OCI-LY3 (cell line): Measurements from ENCODE around the gene SLC9A8.
"Not testable (repeated sequence)": the region's sequence is repeated elsewhere in the genome, so short reads cannot be mapped to it uniquely, and the experiment has no call there.

ENCODE experiments used
- H2AFZ ChIP-seq: fragments of 200-600, 300-600 bp; shearing (Covaris generic); 2 replicates; pipeline ENCODE4 v1.6.0; 2014; ENCODE audit warnings: antibody characterized with exemption, low read depth, low read length
- H3K27ac ChIP-seq: fragments of 200-600, 300-600 bp; sonication (generic); 2 replicates; pipeline ENCODE4 v1.5.1; 2014; ENCODE audit warnings: mild to moderate bottlenecking, low read length, moderate library complexity, mixed read lengths
- H3K27me3 ChIP-seq: fragments of 200-600, 300-600 bp; sonication (generic); 2 replicates; pipeline ENCODE4 v1.6.1; 2014; ENCODE audit warnings: low read depth, low read length, mixed read lengths
- H3K36me3 ChIP-seq: fragments of 200-600, 300-600 bp; sonication (generic); replicated peaks from 2 replicates; pipeline ENCODE3; 2014; ENCODE audit warnings: low read depth, low read length, mixed read lengths
- H3K4me1 ChIP-seq: fragments of 300-600, 200-600 bp; sonication (generic); 2 replicates; pipeline ENCODE4 v1.6.1; 2014; ENCODE audit warnings: low read length, mixed read lengths
- H3K4me2 ChIP-seq: fragments of 200-600, 300-600 bp; sonication (generic); 2 replicates; pipeline ENCODE4 v1.6.1; 2014; ENCODE audit warnings: low read length, mixed read lengths
- H3K4me3 ChIP-seq: fragments of 300-600, 200-600 bp; sonication (generic); 2 replicates; pipeline ENCODE4 v1.5.1; 2014; ENCODE audit warnings: antibody characterized with exemption, mild to moderate bottlenecking, low read length, moderate library complexity
- H3K79me2 ChIP-seq: fragments of 300-600, 200-600 bp; shearing (Covaris generic); 2 replicates; pipeline ENCODE4 v1.6.1; 2014; ENCODE audit warnings: mild to moderate bottlenecking, low read length, mixed read lengths
- H3K9ac ChIP-seq: fragments of 300-600, 200-600 bp; shearing (Covaris generic); 2 replicates; pipeline ENCODE4 v1.6.0; 2014; ENCODE audit warnings: mild to moderate bottlenecking, low read length, moderate library complexity
- H3K9me3 ChIP-seq: fragments of 200-600, 300-600 bp; shearing (Covaris generic); 2 replicates; pipeline ENCODE4 v1.6.1; 2014; ENCODE audit warnings: low read length, mixed read lengths; ENCODE audit not compliant: insufficient read depth
- H4K20me1 ChIP-seq: fragments of 200-600, 300-600 bp; sonication (generic); 2 replicates; pipeline ENCODE4 v1.6.1; 2016; ENCODE audit warnings: low read length, mixed read lengths; ENCODE audit not compliant: insufficient read depth
- EZH2phosphoT487 ChIP-seq: fragments of 200-600 bp; shearing (Covaris generic); IDR thresholded peaks from 2 replicates; pipeline ENCODE4 v1.6.1; 2018; ENCODE audit warnings: antibody characterized with exemption, mixed run types, low read depth
- TF ChIP-seq, protein P1 (sequence below): fragments of 200-600, 300-600 bp; sonication (generic); IDR thresholded peaks from 2 replicates; pipeline ENCODE4 v1.5.1; 2014; ENCODE audit warnings: antibody characterized with exemption, low read length, low read depth

The SLC9A8 gene

DNA sequence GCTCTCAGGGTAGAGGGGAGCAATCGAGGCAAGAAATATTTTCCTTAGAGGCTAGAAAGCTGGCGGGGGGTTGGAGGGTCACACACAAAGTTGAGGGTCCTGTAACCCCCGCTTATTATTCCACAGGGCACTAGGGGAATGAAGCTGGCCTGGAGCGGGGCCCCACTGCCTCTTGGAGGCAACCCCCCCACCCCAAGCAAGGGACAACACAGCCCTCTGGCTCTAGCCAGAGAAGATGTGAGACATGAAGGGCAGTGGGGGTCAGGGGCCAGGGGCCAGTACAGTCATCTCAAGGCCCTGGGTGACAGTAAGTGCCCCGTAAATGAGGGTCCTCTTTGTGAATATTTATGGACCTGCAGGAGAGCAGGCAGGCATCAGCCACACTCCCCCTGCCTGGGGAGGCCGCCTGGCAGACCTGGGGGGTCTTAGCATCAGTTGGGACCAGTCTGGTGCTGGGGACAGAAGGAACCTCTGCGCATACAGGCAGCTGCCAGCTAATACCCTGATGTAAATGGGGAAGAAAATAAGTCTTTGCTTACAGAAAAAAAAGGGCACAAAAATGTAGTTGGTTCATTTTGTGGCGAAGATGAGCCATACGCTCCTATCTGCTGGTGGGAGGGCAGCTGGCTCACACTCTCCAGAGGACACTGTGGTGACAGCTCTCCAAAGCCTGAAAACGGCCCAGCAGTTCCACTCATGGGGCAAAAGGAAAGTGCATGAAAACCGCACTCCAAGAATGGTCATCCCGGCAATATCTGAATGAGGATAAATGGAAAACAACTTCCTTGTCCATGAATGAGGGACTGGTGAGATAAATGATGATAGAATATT lies 80.8 kb downstream of the SLC9A8 start:
- peaks cover 20% of the 10 kb centered on the region; the same call in 1 of the 2 replicates for H3K79me2 ChIP-seq

DNA sequence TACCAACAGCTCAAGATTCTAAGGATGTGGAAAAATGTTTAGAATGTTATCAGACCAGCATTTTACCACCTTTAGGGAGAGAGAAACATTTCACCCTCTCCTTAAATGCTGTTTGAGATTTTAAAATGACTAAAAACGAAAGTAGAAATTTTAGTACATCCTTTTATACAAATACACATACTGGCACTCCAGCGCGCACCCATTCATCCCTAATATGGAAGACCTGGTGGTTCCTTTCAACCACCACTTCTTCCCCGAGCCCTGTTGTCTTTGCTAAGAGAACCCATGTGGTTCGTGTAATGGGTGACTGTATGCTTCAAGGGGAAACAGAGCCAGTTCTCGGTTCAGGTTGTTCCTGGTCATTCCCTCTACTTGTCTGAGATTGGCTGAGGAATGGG lies 81.4 kb downstream of the SLC9A8 start:
- H2AFZ ChIP-seq, result no peak overlapping the region
- H4K20me1 ChIP-seq, result no peaks in the 10 kb centered on the region
- peaks cover 20% of the 10 kb centered on the region; the same call in 1 of the 2 replicates for H3K79me2 ChIP-seq
- H3K36me3 ChIP-seq, result peaks cover 10% of the 10 kb centered on the region
- TF ChIP-seq EZH2phosphoT487, result no peak
- TF ChIP-seq, protein P1, sequence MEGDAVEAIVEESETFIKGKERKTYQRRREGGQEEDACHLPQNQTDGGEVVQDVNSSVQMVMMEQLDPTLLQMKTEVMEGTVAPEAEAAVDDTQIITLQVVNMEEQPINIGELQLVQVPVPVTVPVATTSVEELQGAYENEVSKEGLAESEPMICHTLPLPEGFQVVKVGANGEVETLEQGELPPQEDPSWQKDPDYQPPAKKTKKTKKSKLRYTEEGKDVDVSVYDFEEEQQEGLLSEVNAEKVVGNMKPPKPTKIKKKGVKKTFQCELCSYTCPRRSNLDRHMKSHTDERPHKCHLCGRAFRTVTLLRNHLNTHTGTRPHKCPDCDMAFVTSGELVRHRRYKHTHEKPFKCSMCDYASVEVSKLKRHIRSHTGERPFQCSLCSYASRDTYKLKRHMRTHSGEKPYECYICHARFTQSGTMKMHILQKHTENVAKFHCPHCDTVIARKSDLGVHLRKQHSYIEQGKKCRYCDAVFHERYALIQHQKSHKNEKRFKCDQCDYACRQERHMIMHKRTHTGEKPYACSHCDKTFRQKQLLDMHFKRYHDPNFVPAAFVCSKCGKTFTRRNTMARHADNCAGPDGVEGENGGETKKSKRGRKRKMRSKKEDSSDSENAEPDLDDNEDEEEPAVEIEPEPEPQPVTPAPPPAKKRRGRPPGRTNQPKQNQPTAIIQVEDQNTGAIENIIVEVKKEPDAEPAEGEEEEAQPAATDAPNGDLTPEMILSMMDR, result no peak
- H3K27ac ChIP-seq, result peak overlapping the region; percentile 89
- no peaks in the 10 kb centered on the region for H3K9me3 ChIP-seq
- peaks cover 43% of the 10 kb centered on the region for H3K4me1 ChIP-seq
- H3K4me3 ChIP-seq, result peak overlapping the region; percentile 71
- H3K27me3 ChIP-seq, result no peaks in the 10 kb centered on the region
- H3K4me2 ChIP-seq, result peak overlapping the region; percentile 95
- H3K9ac ChIP-seq, result peak overlapping the region; percentile 75

More for the DNA sequence above, 80.8 kb downstream of the SLC9A8 start:
- H3K4me2 ChIP-seq, result peak overlapping the region; percentile 95
- H3K4me3 ChIP-seq, result peak overlapping the region; percentile 71
- H4K20me1 ChIP-seq, result no peaks in the 10 kb centered on the region
- TF ChIP-seq, protein P1, result no peak
- no peak for TF ChIP-seq EZH2phosphoT487
- no peaks in the 10 kb centered on the region for H3K9me3 ChIP-seq
- H3K27me3 ChIP-seq, result no peaks in the 10 kb centered on the region
- peaks cover 47% of the 10 kb centered on the region for H3K4me1 ChIP-seq
- peaks cover 13% of the 10 kb centered on the region for H3K36me3 ChIP-seq
- peak overlapping the region; percentile 89 for H3K27ac ChIP-seq
- no peak overlapping the region for H2AFZ ChIP-seq
- peak overlapping the region; percentile 75 for H3K9ac ChIP-seq

DNA sequence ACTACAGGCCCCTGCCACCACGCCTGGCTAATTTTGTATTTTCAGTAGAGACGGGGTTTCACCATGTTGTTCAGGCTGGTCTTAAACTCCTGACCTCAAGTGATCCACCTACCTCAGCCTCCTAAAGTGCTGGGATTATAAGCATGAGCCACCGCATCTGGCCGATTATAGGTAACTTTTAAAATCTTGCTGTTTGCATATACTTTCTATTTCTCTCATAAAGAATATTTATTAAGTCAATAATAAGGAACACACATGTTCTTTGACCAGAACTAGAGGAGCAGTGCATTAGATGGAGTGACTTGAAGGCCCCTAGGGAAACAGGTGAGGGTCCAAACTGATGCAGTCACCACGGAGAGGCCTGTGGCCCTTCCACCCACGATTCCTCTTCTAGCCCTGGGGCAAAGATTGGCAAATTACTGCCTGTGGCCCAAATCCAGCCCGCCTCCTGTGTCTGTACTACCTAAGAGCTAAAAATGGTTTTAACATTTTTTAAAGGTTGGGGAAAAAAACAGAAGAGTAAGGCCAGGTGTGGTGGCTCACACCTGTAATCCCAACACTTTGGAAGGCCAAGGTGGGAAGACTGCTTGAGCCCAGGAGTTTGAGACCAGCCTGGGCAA lies 83.0 kb downstream of the SLC9A8 start:
- H3K9ac ChIP-seq, H3K27ac ChIP-seq: not testable (repeated sequence)
- peaks cover 43% of the 10 kb centered on the region for H3K4me1 ChIP-seq

DNA sequence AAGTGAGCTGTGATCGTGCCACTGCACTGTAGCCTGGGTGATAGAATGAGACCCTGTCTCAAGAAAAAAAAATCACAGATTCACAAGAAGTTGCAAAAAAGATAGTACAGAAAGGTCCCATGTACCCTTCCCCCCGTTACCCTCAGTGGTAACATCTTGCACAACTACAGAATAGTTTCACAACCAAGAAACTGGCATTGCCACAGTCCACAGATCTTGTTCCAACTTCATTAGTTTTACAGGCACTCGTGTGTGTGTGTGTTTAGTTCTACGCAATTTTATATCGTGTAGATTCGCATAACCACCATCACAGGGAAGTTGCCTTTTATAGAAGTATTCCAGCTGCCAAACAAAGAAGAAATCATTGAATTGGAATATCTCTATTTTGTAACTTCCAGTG lies 83.6 kb downstream of the SLC9A8 start:
- Histone ChIP-seq H3K4me3 (no peak overlapping the region), H3K79me2 (peaks cover 20% of the 10 kb centered on the region; the same call in 1 of the 2 replicates), H3K4me1 (peaks cover 43% of the 10 kb centered on the region), H4K20me1 (no peaks in the 10 kb centered on the region), H3K9me3 (no peaks in the 10 kb centered on the region), H3K27ac (no peak overlapping the region), H3K36me3 (no peaks in the 10 kb centered on the region), H3K9ac (no peak overlapping the region), H3K27me3 (no peaks in the 10 kb centered on the region), H2AFZ (no peak overlapping the region), H3K4me2 (no peak overlapping the region)
- no peak for TF ChIP-seq EZH2phosphoT487
- TF ChIP-seq, protein P1, result no peak

More for the DNA sequence above, 83.0 kb downstream of the SLC9A8 start:
- not testable (repeated sequence) for H3K4me2 ChIP-seq, H3K36me3 ChIP-seq, H4K20me1 ChIP-seq, H3K9me3 ChIP-seq, H3K27me3 ChIP-seq, H3K4me3 ChIP-seq, H2AFZ ChIP-seq
- H3K79me2 ChIP-seq, result peaks cover 20% of the 10 kb centered on the region; the same call in 1 of the 2 replicates
